A673 (cell line): ENCODE results near the gene UPF1.

ENCODE experiments used
- CTCF ChIP-seq: fragments of 300-800, 200-600 bp; sonication (generic); conservative IDR thresholded peaks from 2 replicates; pipeline ENCODE4 v1.5.1; 2017; ENCODE audit warnings: low read depth, mild to moderate bottlenecking, antibody characterized with exemption, low read length, moderate library complexity, mixed read lengths
- EZH2 ChIP-seq: fragments of 200-600 bp; sonication (generic); IDR thresholded peaks from 2 replicates; pipeline ENCODE4 v1.6.1; 2017; ENCODE audit warnings: borderline replicate concordance, low read depth, mild to moderate bottlenecking, mixed read lengths, antibody characterized with exemption, low read length; ENCODE audit not compliant: poor library complexity, severe bottlenecking

GRCh38 chr19:18894254-18895037 is 62.7 kb downstream of the UPF1 start:
- TF ChIP-seq CTCF (no peak), EZH2 (no peak)
